ENCODE measurements around the gene STK38L.

DNA sequence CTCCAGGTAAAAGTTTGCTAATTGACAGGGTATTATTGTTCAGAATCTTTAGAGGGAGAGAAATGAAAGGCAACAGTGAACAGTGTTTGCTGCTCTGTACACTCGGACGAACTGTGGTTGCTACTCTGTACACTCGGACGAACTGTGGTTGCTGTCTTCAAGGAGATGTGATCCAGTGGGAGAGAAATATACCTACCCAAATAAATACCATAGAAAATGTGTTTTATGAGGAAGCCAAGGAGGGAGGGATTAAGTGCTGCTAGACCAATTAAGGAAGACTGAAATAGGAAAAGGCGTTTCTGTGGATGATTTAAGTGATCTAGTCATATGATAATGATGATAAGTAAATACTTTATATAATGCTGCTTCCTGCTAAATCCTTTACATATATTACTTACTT lies 2.7 kb downstream of the STK38L start:
- no peak for TF ChIP-seq ZNF274 (IDR thresholded peaks at IDR 0.05; ENCODE audit: low read length)
- no peak for TF ChIP-seq ZNF274 (tag by site-specific recombination; IDR thresholded peaks at IDR 0.05; ENCODE audit: borderline replicate concordance)
- TF ChIP-seq YY1 (tag by site-specific recombination; IDR thresholded peaks at IDR 0.05), result no peak
- TF ChIP-seq ZNF214 (tag by site-specific recombination; IDR thresholded peaks at IDR 0.05; ENCODE audit: borderline replicate concordance), result no peak
- no peak for TF ChIP-seq ZNF175 (tag by site-specific recombination; IDR thresholded peaks at IDR 0.05)
- peak; percentile 40; the same call in 1 of the 2 replicates for TF ChIP-seq ZNF366 (tag by site-specific recombination; conservative IDR thresholded peaks at IDR 0.05)
- TF ChIP-seq, protein P1, sequence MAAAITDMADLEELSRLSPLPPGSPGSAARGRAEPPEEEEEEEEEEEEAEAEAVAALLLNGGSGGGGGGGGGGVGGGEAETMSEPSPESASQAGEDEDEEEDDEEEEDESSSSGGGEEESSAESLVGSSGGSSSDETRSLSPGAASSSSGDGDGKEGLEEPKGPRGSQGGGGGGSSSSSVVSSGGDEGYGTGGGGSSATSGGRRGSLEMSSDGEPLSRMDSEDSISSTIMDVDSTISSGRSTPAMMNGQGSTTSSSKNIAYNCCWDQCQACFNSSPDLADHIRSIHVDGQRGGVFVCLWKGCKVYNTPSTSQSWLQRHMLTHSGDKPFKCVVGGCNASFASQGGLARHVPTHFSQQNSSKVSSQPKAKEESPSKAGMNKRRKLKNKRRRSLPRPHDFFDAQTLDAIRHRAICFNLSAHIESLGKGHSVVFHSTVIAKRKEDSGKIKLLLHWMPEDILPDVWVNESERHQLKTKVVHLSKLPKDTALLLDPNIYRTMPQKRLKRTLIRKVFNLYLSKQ (tag by site-specific recombination; IDR thresholded peaks at IDR 0.05; ENCODE audit: borderline replicate concordance), result no peak
- no peak for TF ChIP-seq MYNN (tag by site-specific recombination; IDR thresholded peaks at IDR 0.05; ENCODE audit: borderline replicate concordance)
- TF ChIP-seq, protein P2, sequence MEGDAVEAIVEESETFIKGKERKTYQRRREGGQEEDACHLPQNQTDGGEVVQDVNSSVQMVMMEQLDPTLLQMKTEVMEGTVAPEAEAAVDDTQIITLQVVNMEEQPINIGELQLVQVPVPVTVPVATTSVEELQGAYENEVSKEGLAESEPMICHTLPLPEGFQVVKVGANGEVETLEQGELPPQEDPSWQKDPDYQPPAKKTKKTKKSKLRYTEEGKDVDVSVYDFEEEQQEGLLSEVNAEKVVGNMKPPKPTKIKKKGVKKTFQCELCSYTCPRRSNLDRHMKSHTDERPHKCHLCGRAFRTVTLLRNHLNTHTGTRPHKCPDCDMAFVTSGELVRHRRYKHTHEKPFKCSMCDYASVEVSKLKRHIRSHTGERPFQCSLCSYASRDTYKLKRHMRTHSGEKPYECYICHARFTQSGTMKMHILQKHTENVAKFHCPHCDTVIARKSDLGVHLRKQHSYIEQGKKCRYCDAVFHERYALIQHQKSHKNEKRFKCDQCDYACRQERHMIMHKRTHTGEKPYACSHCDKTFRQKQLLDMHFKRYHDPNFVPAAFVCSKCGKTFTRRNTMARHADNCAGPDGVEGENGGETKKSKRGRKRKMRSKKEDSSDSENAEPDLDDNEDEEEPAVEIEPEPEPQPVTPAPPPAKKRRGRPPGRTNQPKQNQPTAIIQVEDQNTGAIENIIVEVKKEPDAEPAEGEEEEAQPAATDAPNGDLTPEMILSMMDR (tag by site-specific recombination; IDR thresholded peaks at IDR 0.05), result no peak
- no peak for TF ChIP-seq ZNF24 (tag by site-specific recombination; IDR thresholded peaks at IDR 0.05)
- no peak for TF ChIP-seq TCF7L2 (IDR thresholded peaks at IDR 0.05; ENCODE audit: borderline replicate concordance, low read depth, low read length)
- TF ChIP-seq, protein P3, sequence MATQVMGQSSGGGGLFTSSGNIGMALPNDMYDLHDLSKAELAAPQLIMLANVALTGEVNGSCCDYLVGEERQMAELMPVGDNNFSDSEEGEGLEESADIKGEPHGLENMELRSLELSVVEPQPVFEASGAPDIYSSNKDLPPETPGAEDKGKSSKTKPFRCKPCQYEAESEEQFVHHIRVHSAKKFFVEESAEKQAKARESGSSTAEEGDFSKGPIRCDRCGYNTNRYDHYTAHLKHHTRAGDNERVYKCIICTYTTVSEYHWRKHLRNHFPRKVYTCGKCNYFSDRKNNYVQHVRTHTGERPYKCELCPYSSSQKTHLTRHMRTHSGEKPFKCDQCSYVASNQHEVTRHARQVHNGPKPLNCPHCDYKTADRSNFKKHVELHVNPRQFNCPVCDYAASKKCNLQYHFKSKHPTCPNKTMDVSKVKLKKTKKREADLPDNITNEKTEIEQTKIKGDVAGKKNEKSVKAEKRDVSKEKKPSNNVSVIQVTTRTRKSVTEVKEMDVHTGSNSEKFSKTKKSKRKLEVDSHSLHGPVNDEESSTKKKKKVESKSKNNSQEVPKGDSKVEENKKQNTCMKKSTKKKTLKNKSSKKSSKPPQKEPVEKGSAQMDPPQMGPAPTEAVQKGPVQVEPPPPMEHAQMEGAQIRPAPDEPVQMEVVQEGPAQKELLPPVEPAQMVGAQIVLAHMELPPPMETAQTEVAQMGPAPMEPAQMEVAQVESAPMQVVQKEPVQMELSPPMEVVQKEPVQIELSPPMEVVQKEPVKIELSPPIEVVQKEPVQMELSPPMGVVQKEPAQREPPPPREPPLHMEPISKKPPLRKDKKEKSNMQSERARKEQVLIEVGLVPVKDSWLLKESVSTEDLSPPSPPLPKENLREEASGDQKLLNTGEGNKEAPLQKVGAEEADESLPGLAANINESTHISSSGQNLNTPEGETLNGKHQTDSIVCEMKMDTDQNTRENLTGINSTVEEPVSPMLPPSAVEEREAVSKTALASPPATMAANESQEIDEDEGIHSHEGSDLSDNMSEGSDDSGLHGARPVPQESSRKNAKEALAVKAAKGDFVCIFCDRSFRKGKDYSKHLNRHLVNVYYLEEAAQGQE (tag by site-specific recombination; IDR thresholded peaks at IDR 0.05), result no peak
- no peak for TF ChIP-seq ZNF561 (tag by site-specific recombination; IDR thresholded peaks at IDR 0.05; ENCODE audit: borderline replicate concordance)
- no peak for TF ChIP-seq ZNF114 (tag by site-specific recombination; IDR thresholded peaks at IDR 0.05)
